ENCODE data around the gene BABAM2. TPM values are rescaled to one million over a fixed set of nuclear protein-coding genes. Genes with fewer than 3 reads are reported as not detected.

Gene BABAM2
- total RNA-seq, 1 donor from 2014 or later, result 58.9 TPM

DNA sequence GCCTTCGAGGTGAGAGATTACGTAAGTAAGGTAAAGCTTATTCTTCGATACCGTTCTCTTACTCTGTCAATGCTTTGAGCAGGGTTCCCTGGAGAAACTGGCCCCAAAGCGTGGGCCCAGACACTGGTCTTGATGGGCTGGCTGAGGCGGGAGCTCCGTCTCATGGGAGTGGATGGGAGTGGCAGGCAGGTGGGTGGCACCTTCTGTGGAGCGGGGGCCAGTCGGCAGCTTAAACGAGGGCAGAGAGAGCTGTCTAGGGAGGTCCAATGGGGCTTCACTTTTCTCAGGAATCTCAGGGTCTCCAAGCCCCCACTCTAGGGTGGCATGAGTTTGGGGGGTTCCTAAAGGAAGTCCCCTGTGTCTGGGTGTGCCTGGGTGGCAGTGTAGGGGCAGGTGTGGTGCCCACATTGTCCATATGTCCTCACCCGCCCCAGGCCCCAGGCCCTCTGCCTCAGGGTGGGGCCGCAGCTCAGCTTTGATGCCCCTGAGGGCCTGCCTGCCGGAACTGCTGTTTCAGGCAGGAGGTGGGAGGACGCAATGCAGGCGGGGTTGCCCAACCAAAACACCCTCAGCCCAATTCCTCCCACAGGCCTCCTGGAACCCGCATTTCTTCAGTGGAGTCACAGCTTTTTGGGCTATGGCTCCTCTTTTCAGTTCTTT is 469.7 kb downstream of the BABAM2 start:
- intact Hi-C loops (cut with micrococcal nuclease), result no loop called here
- Histone ChIP-seq H3K4me3 (no peak overlapping the region), H3K27me3 (ENCODE audit: low read depth) (no peaks in the 10 kb centered on the region), H3K4me1 (peaks cover 25% of the 10 kb centered on the region), H3K36me3 (no peaks in the 10 kb centered on the region), H3K9me3 (replicated peaks) (no peaks in the 10 kb centered on the region), H3K27ac (replicated peaks) (peak overlapping the region; percentile 30)
- TF ChIP-seq CTCF (IDR thresholded peaks at IDR 0.05; ENCODE audit: borderline replicate concordance), result no peak
- no peak for DNase-seq

DNA sequence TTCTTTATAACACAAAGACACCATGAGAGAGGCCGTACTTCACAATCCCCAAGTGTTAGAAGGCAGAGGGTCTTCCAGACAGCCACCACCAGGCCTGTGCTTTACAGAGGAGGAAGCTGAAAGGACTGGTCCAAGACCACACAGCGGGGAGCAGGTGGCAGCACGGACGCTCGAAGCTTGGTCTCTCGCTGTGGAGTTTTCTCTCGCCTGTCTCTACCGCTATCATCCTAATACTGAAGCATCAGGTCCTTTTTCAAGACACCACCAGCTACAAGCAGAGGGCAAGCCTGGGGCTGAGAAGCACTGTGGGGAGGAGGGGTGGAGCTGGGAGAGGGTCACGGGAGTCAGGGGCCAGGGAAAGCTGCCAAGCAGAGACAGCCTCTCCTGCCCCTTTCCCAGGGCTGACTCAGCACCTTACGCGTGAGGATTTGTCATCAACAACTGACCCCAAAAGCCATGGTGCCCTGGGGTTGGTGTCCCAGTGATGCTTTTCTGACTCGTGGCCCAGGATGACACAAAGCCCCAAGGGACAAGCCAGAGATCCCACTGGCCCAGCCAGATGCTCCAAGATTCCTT is 470.3 kb downstream of the BABAM2 start:
- intact Hi-C loops (cut with micrococcal nuclease), result no loop called here
- no peak for TF ChIP-seq CTCF (IDR thresholded peaks at IDR 0.05; ENCODE audit: borderline replicate concordance)
- Histone ChIP-seq H3K36me3 (no peaks in the 10 kb centered on the region), H3K27me3 (ENCODE audit: low read depth) (no peaks in the 10 kb centered on the region), H3K4me1 (peaks cover 25% of the 10 kb centered on the region), H3K9me3 (replicated peaks) (no peaks in the 10 kb centered on the region), H3K4me3 (no peak overlapping the region), H3K27ac (replicated peaks) (peak overlapping the region; percentile 30)
- peak; percentile 51 for DNase-seq

GRCh38 chr2:28361991-28362710 is 471.6 kb downstream of the BABAM2 start:
- no peaks in the 10 kb centered on the region for H3K9me3 ChIP-seq (replicated peaks)

GRCh38 chr2:28362991-28363521 is 472.5 kb downstream of the BABAM2 start:
- H3K4me3 ChIP-seq, result no peak overlapping the region
- no peak for TF ChIP-seq CTCF (IDR thresholded peaks at IDR 0.05; ENCODE audit: borderline replicate concordance)
- no peaks in the 10 kb centered on the region for H3K9me3 ChIP-seq (replicated peaks)
- H3K27ac ChIP-seq (replicated peaks), result no peak overlapping the region
- H3K36me3 ChIP-seq, result no peaks in the 10 kb centered on the region
- DNase-seq, result no peak
- no peaks in the 10 kb centered on the region for H3K27me3 ChIP-seq (ENCODE audit: low read depth)
- intact Hi-C loops (cut with micrococcal nuclease), result no loop called here
- H3K4me1 ChIP-seq, result peaks cover 25% of the 10 kb centered on the region

More at GRCh38 chr2:28361991-28362710, 471.6 kb downstream of the BABAM2 start:
- Histone ChIP-seq H3K36me3 (no peaks in the 10 kb centered on the region), H3K27ac (replicated peaks) (peak overlapping the region; percentile 33), H3K27me3 (ENCODE audit: low read depth) (no peaks in the 10 kb centered on the region), H3K4me1 (peaks cover 25% of the 10 kb centered on the region), H3K4me3 (no peak overlapping the region)
- no peak for DNase-seq
- no peak for TF ChIP-seq CTCF (IDR thresholded peaks at IDR 0.05; ENCODE audit: borderline replicate concordance)
- intact Hi-C loops (cut with micrococcal nuclease), result no loop called here

DNA sequence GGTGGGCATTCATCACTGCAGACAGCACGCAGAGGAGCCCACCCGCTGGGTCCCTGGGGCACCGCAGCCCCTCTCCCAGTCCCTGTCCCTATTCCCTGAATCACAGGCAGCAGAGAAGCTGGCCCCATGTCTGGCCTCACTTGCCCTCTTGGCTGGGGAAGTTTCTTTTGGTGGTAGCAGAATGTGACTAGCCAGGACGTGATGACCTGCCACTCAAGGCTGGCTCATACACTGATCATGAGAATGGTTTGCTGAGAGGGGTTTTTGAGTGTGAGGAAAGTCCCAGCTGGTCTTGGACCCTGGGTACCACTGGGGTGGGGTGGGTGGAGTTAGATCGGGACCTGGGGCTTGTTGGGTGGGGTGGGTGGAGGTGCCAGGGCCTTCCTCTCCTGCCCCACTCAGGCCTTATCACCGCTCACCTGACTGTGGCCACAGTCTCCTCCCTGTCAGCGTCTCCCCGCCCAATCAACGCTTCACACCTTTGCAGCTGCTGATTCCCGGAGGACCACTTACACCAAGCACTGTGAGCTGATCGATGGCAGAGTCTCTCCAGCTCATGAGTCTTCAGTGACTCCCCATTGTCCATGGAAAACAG is 473.3 kb downstream of the BABAM2 start:
- intact Hi-C loops (cut with micrococcal nuclease), result no loop called here
- no peak for TF ChIP-seq CTCF (IDR thresholded peaks at IDR 0.05; ENCODE audit: borderline replicate concordance)
- Histone ChIP-seq H3K27me3 (ENCODE audit: low read depth) (no peaks in the 10 kb centered on the region), H3K4me1 (peaks cover 25% of the 10 kb centered on the region), H3K27ac (replicated peaks) (no peak overlapping the region), H3K9me3 (replicated peaks) (no peaks in the 10 kb centered on the region), H3K36me3 (no peaks in the 10 kb centered on the region), H3K4me3 (no peak overlapping the region)
- no peak for DNase-seq

Measured in left ventricle myocardium inferior (tissue), 1 donor.